Inflammatory macrophage treated with lipopolysaccharide for 1 hour (primary cell): ENCODE measurements around the gene COG2.
"Not testable (repeated sequence)": the region's sequence is repeated elsewhere in the genome, so short reads cannot be mapped to it uniquely, and the experiment has no call there.

Experiments
- DNase-seq, 2 donors: peaks; one replicate each; pipeline ENCODE4 v3.0.0-alpha.2; 2020 to 2022

The COG2 gene

DNA sequence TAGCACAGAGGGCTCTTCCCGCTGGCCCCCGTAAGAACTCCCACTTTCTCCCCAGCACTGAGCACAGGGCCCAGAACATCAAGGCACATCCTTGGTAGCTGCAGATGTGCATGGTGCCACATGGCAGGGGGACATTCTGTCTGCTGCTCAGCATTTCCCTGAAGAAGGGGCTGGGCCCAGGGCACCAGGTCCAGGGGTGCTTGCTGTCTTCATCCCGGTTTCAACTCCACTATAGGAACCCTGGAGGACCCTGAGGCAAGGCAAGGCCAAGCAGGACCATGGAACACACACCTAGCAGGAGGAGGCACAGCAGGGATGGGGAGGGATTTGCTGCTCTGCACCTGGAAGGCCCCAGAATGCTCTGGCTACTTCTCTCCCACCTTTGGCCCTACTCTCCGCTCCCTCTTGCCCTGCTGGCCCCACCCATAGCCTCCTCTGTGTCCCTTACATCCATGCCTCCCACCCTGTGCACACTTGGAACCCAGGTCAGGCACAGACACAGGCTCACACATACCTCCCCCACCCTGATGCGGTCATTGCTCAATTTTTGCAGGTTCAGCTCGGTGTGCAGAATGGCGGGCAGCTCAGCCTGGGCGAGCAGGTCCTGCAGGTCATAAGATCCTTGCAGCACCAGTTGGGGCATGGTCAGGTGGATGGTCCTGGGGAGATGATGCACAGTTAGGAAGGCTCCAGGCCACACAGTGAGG is 61.6 kb downstream of the COG2 start:
- no peak for DNase-seq

GRCh38 chr1:230704830-230705229 is 62.5 kb downstream of the COG2 start:
- no peak for DNase-seq

GRCh38 chr1:230705289-230706019 is 63.2 kb downstream of the COG2 start:
- no peak for DNase-seq

DNA sequence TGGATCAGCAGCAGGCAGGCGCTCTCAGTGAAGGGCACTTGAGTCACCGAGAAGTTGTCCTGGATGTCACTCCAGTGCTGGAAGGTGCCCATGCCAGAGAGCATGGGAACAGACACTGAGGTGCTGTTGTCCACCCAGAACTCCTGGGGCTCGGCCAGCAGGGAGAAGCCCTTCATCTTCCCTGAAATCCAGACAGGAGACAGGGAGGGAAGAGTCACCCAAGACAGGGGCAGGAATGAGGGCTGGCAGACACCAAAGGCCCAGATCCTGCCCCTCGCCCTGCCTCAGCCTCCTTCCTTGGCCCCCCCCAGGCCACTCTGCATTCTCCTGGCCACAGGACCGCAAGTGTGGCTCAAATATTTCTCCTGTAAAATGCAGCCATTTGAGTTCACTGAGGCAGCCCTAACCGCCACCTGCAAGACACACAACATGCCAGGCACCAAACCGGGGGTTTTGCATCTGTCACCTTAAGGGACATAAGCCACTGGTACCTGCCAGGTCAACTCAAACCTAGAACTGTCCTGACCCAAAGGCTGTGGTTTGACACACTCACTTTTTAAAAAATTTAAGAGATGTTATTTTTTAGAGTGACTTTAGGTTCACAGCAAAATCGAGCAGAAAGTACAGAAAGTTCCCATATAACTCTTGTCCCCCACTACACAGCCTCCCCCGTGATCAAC is 63.9 kb downstream of the COG2 start:
- no peak for DNase-seq

DNA sequence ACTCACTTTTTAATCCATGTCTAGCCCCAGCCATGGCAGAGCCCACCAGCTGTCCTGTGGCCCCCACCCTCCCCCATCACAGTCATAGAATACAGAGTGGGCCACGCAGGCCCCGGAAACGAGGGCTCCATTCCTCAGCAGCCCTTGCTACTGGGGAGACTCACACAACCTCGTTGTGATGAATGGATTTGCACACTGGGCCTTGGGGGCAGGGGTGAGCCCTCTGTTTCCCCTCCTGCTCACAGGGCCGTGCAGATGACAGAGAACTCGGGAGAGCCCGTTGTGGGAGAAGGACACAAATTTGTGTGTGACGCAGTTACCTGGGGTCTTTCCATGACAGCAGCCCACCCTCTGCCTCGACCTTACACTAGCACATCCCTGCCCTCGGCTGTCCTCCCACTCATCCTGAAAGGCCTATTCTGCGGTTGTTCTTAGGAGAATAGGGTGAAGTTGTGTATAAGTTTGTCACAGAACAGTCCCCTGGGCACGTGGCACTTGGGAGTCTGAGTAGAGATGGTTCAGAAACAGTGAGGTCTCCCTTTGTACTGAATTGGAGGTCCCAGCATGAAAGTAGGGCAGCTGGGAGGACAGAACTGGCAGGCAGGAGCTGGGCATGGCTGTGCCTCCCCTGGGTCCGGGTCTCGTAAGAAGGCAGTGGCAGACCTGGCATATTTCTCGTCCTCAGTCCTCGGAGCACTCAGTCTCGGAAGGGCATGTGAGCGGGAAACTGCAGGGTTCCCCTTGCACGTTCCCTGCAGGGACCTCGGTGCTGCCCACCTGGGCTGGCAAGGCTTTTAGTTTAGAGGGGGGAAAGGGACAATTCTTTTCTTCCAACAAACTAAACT is 64.8 kb downstream of the COG2 start:
- DNase-seq, result no peak

DNA sequence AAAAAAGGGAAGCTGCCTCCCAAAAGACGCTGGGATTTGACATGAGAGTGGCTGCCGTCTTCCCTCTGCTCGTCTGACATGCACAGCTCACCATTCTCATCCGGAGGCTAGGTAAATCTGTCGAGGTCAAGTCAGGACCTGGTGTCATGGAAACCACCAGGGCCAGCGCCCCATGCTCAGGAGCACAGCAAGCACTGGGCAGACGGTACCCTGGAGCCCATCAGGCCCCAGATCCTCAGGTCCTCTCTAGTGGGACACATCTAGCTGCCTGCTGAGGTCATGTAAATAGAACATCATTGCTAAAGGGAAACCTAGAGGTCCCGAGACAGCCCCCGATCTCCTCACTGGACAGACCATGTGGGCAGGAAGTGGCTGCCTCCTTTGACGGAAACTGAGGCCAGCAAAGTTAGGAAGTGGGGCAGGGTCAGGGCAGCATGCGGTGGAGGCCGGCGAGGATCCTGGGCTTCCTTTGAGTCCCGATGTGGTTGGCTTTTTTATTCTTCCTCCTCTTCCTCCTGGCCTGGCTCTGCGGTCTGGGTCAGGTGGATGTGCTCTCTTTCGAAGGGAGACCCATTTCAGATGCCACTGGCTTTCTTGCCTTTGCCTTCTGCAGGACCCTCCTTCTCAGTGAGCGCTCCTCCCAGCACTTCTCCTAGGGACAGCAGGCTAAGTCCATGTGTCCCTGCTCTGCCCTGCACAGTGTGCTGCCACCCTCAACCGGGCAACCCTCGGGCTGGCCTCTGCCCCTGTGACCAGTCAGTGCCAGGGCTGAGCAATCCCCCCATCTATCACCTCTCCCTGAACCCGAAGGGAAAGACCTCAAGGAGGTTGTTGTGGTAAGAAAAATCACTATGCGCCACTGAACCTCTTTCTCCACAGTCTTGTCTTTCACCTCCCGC is 65.7 kb downstream of the COG2 start:
- DNase-seq, result no peak

DNA sequence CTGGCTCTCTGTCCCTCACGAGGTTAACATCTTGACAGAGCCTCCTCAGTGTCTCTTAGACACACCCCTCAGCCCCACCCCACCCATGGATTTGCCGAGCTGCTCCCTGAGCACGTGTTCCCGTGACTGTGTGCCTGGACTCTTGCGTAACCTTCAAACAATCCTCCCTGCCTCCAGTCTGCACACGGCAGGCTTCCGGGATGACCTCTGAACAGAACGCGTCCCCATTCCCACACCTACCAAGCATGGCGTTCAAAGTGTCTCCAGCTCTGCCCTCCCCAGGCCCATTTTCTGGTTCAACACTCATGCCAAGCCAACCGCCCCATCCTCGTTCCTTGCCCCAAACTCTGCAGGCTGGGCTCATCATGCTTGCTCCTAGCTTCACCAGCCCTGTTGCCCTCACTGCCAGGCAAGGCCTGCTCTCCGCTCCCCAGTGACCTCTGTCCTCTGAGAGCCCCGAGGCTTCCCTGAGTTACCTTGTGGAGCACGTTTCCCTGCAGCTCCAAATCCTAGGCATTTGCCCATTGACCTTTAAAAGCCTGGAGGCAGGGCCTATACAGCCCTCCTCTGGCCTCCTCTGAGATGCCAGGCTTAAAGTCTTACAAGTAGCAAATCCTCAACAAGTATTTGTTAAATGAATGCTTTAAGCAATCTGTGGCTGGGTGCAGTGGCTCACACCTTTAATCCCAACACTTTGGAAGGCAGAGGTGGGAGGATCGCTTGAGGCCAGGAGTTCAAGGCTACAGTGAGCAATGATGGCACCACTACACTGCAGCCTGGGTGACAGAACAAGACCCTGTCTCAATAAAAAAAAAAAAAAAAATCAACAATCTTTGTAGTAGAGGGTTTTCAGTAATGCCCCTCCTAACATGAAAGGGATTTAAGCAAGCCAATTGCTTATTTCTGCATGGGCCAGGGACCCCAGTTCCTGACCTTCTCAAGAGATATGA is 66.6 kb downstream of the COG2 start:
- DNase-seq, result no peak

- DNase-seq, result no peak
These were observed 67.6 kb downstream of the COG2 start for GRCh38 chr1:230709619-230710542.

DNA sequence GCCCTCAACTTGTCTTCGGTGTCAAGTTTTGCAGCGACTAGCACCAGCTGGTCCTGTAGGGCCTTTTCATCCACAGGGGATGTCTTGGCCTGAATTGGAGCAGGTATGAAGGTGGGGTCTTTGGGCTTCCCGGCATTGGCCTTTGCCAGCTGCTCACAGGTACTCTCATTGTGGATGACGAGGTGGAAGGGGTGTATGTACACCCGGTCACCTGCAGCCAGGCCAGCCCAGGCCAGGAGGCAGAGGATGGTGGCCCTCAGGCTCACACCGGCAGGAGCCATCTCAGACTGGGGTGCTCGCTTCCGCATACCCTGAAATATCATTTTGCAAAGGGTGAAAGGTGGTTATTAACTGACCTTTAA is 68.2 kb downstream of the COG2 start:
- DNase-seq, result no peak

DNA sequence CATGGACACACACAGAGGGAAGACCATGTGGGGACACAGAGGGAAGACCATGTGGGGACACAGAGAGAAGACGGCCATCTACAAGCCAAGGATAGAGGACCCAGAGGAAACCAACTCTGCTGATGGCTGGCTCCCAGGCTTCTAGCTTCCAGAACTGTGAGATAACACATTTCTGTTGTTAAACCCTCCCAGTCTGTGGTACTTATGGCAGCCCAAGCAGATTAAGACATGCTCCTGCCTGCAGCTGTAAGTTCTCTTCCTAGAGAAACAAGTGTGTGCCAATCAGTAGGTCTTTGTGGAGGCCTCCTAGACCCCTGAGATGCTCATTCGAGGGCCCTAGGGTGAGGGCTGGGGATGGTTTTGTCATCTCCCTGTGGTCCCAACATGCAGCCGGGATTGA is 69.0 kb downstream of the COG2 start:
- DNase-seq, result no peak

GRCh38 chr1:230712470-230712942 is 70.2 kb downstream of the COG2 start:
- no peak for DNase-seq

- no peak for DNase-seq
These were observed 70.9 kb downstream of the COG2 start for GRCh38 chr1:230713138-230713537.

DNA sequence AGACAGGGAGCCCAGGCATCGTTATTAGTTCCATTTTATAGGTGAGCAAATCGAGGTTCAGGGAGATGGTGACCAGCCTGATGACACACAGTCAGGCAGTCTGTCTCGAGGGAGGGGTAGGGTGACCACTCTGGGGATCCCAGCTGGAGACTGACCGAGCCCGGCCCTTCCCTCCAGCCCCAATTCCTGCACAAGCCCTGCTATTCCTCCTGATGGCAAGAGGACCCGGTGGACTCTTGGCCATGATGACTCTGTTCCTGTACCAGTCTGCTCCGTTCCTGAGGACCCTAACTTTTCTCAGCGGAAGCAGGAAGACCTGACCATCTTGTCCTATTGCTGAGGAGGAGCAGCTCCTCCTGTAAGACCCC is 71.2 kb downstream of the COG2 start:
- DNase-seq, result no peak

GRCh38 chr1:230713915-230714764 is 71.9 kb downstream of the COG2 start, which contains the start of gene AGT:
AGT (minus strand) TSS chr1:230714122; CDS start chr1:230710823, 3,299 bp downstream.
- DNase-seq, result no peak

- DNase-seq, result no peak
These were observed 73.2 kb downstream of the COG2 start for GRCh38 chr1:230715510-230715909.

GRCh38 chr1:230716453-230716852 is 74.2 kb downstream of the COG2 start:
- DNase-seq, result not testable (repeated sequence)

DNA sequence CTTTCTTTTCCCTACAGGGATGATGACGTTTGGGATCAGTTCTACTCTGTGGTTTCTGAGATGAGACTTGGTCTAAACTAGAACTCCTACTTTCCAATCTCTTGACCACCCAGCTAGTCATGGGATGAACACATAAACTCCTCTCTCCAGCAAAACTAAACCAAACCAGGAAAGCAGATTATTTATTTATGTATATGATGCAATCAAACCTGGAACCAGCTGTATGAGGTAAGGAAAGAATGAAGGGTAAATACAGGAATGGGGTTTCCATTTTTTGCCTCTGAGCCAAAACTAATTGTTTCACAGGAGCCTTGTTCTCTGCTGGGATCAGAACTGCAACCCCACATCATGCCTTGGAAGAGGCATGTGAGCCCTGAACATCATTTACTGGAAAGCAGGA is 75.0 kb downstream of the COG2 start:
- no peak for DNase-seq

DNA sequence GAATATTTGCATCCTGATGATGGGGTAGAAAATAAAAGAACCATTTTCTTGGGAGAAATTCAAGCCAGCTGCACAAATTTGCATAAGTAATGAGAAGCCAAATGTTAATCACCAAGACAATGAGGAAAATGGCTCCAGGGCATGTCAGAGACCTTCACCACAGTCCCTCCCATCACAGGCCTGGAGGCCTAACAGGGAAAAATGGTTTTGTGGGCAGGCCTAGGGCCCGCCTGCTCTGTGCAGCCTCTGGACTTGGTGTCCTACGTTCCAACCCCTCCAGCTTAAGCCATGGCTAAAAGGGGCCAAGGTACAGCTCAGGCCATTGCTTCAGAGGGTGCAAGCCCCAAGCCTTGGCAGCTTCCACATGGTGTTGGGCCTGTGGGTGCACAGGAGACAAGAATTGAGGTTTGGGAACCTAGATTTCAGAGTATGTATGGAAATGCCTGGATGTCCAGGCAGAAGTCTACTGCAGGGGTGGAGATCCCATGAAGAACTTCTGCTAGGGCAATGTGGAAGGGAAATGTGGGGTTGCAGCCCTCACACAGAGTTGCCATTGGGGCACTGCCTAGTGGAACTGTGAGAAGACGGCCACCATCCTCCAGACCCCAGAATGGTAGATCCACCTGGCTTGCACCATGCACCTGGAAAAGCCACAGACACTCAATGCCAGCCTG is 79.7 kb downstream of the COG2 start:
- not testable (repeated sequence) for DNase-seq
